ENCODE data around the gene GJC2. TPM values are rescaled to one million over a fixed set of nuclear protein-coding genes. Genes with fewer than 3 reads are reported as not detected.

GJC2 gene
- total and polyA plus RNA-seq, 12 donors = 0.61 to 1.5 (median 1.2) TPM

GRCh38 chr1:228163007-228163753 lies 13.4 kb downstream of the GJC2 start:
- Histone ChIP-seq H3K4me3 (peak overlapping the region in 3 of 10 donors; percentile 4 to 7 (median 5)), H3K27me3 (peaks cover 0 to 18% (median 4%) of the 10 kb centered on the region in 7 donors), H3K9me3 (no peaks in the 10 kb centered on the region), H3K36me3 (peaks cover 0 to 4% (median 0%) of the 10 kb centered on the region in 9 donors), H3K4me1 (peaks cover 20 to 62% (median 48%) of the 10 kb centered on the region in 9 donors), H3K27ac (peak overlapping the region; percentile 72 to 100 (median 90))
- WGBS, 2 donors = 36 to 46% methylated on average over 30 of the region's 30 CpGs
- no peak for TF ChIP-seq CTCF (IDR thresholded peaks at IDR 0.05)
- peak in 3 of 8 donors; percentile 0 to 17 (median 8) for ATAC-seq
- intact Hi-C loops (cut with DNase I) = no loop called here
- peak; percentile 59 to 74 for DNase-seq

GRCh38 chr1:228163776-228164519 lies 14.2 kb downstream of the GJC2 start:
- ATAC-seq = no peak
- intact Hi-C loops (cut with DNase I) = loop anchor here in 1 of 10 donors (2.0 kb wide), 1 partner anchor 23 kb away; the partner anchor contains the start of gene GUK1
- DNase-seq = no peak

DNA sequence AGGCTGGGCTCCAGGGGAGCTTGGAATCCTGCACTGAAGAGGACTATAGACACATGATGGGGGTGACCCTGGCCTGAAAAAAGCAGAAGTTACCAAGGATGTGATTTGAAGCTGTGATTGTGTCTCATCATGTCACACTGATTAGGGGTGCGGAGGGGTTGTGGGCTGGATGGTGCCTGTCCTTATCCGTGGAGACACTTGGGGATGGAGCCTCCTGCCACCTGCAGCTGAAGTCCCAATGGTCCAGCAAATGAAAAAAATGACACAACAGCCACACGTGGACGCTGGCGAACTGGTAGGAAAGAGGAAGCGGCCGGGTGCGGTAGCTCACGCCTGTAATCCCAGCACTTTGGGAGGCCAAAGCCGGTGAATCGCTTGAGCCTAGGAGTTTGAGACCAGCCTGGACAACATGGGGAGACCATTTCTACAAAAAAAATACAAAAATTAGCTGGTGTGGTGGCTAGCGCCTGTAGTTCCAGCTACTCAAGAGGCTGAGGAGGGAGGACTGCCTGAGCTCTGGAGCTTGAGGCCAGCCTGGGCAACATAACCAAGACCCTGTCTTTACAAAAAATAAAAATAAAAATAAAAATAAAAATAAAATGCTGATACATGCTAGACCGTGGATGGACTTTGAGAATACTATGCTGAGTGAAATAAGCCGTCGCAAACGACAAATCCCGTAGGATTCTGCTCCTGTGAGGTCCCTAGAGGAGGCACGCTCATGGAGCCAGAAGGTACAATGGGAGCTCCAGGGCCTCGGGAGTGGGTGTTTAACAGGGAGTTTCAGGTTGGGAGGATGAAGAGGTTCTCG lies 15.0 kb downstream of the GJC2 start:
- Histone ChIP-seq H3K9me3 (no peaks in the 10 kb centered on the region), H3K36me3 (peaks cover 0 to 13% (median 0%) of the 10 kb centered on the region in 9 donors), H3K4me3 (peak overlapping the region in 9 of 10 donors; percentile 27 to 83 (median 80)), H3K27ac (peak overlapping the region; percentile 94 to 100 (median 100)), H3K4me1 (peaks cover 16 to 59% (median 48%) of the 10 kb centered on the region in 9 donors), H3K27me3 (peaks cover 0 to 18% (median 0%) of the 10 kb centered on the region in 7 donors)
- intact Hi-C loops (cut with DNase I) = loop anchor here in 7 of 10 donors (1.0 to 5.0 kb wide), 5 partner anchors 23 to 43 kb away; partner anchors contain the start of genes OBSCN (in 5 of the 7) and GUK1 (in 4 of the 7)
- ATAC-seq = peak in 1 of 8 donors; percentile 2
- TF ChIP-seq CTCF (IDR thresholded peaks at IDR 0.05) = no peak
- 44 to 54% methylated on average over 20 of the region's 20 CpGs for WGBS, 2 donors
- DNase-seq = no peak

More at GRCh38 chr1:228163776-228164519, 14.2 kb downstream of the GJC2 start:
- H3K4me3 ChIP-seq = no peak overlapping the region
- H3K27ac ChIP-seq = peak overlapping the region in 9 of 10 donors; percentile 72 to 100 (median 94)
- no peak for TF ChIP-seq CTCF (IDR thresholded peaks at IDR 0.05)
- peaks cover 0 to 9% (median 0%) of the 10 kb centered on the region in 9 donors for H3K36me3 ChIP-seq
- peaks cover 18 to 61% (median 48%) of the 10 kb centered on the region in 9 donors for H3K4me1 ChIP-seq
- H3K27me3 ChIP-seq = peaks cover 0 to 18% (median 1%) of the 10 kb centered on the region in 7 donors
- 86 to 91% methylated on average over 10 of the region's 10 CpGs for WGBS, 2 donors
- H3K9me3 ChIP-seq = no peaks in the 10 kb centered on the region
